EH (cell line): ENCODE results near the gene PEX6.

Experiments used
- DNase-seq: peaks from one replicate; pipeline ENCODE4 v3.0.0-alpha.2; 2015; ENCODE audit warnings: low read depth

PEX6 gene

GRCh38 chr6:42993445-42993844 is 14.5 kb upstream of the PEX6 start:
- peak; percentile 68 for DNase-seq

GRCh38 chr6:42989923-42990322 is 10.9 kb upstream of the PEX6 start:
- no peak for DNase-seq

- peak; percentile 34 for DNase-seq
Observed at GRCh38 chr6:42988486-42989020, 9.6 kb upstream of the PEX6 start.

- no peak for DNase-seq
Observed at GRCh38 chr6:42987533-42988451, 8.8 kb upstream of the PEX6 start.

GRCh38 chr6:42984924-42985475 is 6.0 kb upstream of the PEX6 start:
- peak; percentile 30 for DNase-seq

- DNase-seq, result peak; percentile 99
Observed at GRCh38 chr6:42984001-42984923, 5.3 kb upstream of the PEX6 start, which contains the start of gene PPP2R5D. PPP2R5D (plus strand) TSS chr6:42984570; CDS start chr6:42984678, 108 bp downstream.

GRCh38 chr6:42981836-42982235 is 2.9 kb upstream of the PEX6 start:
- peak; percentile 37 for DNase-seq

GRCh38 chr6:42979523-42980177 is 669 bp upstream of the PEX6 start:
- no peak for DNase-seq

GRCh38 chr6:42978487-42978838 is 518 bp downstream of the PEX6 start:
- peak; percentile 61 for DNase-seq

GRCh38 chr6:42974919-42975505 is 4.0 kb downstream of the PEX6 start:
- no peak for DNase-seq

GRCh38 chr6:42973926-42974325 is 5.1 kb downstream of the PEX6 start:
- no peak for DNase-seq

- DNase-seq, result no peak
Observed at GRCh38 chr6:42971746-42972327, 7.1 kb downstream of the PEX6 start.

- DNase-seq, result peak; percentile 56
Observed at GRCh38 chr6:42970871-42971612, 7.9 kb downstream of the PEX6 start.

- no peak for DNase-seq
Observed at GRCh38 chr6:42969934-42970333, 9.0 kb downstream of the PEX6 start.

- DNase-seq, result no peak
Observed at GRCh38 chr6:42969431-42969830, 9.6 kb downstream of the PEX6 start.

- DNase-seq, result no peak
Observed at GRCh38 chr6:42968783-42969182, 10.2 kb downstream of the PEX6 start.

GRCh38 chr6:42968126-42968701 is 10.8 kb downstream of the PEX6 start:
- DNase-seq, result no peak

- DNase-seq, result no peak
Observed at GRCh38 chr6:42967228-42967627, 11.8 kb downstream of the PEX6 start.

- DNase-seq, result no peak
Observed at GRCh38 chr6:42966571-42966970, 12.4 kb downstream of the PEX6 start.
